ENCODE measurements around the gene SENP5. TPM values are rescaled to one million over a fixed set of nuclear protein-coding genes. Genes with fewer than 3 reads are reported as not detected.

The SENP5 gene
- total RNA-seq, 1 donor from 2014 or later, result 38.1 TPM

DNA sequence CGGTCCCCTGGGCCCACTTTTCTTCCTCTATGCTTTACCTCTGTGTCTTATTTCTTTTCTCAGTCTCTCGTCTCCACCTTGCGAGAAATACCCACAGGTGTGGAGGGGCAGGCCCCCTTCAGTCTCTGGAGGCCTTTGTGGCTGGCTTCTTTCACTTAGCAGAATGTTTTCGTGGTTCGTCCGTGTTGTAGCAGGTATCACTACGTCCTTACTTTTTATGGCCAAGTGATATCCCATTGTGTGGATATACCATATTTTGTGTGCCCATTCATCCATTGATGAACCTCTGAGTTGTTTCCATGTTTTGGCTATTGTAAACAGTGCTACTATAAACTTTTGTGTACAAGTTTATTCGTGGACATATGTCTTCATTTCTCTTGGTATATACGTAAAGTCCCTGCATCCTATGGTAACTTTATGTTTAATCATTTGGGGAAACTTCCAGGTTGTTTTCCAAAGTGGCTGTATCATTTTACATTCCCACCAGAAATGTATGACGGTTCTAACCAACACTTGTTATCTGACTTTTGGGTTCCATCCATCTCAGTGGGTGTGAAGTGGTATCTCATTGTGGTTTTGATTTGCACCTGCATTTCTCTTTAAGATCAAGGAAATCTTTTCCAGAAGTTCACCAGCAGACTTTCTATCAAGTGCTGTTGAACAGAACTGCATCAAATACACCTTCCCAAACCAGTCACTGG lies 95.4 kb downstream of the SENP5 start:
- no peaks in the 10 kb centered on the region for H3K9me3 Mint-ChIP-seq (ENCODE audit: unreplicated experiment)
- no peak overlapping the region for H3K4me3 Mint-ChIP-seq (ENCODE audit: unreplicated experiment)
- H3K4me1 Mint-ChIP-seq (ENCODE audit: unreplicated experiment), result peaks cover 13% of the 10 kb centered on the region
- peaks cover 10% of the 10 kb centered on the region for H3K36me3 Mint-ChIP-seq (ENCODE audit: low read depth, unreplicated experiment)
- TF ChIP-seq, protein P1, sequence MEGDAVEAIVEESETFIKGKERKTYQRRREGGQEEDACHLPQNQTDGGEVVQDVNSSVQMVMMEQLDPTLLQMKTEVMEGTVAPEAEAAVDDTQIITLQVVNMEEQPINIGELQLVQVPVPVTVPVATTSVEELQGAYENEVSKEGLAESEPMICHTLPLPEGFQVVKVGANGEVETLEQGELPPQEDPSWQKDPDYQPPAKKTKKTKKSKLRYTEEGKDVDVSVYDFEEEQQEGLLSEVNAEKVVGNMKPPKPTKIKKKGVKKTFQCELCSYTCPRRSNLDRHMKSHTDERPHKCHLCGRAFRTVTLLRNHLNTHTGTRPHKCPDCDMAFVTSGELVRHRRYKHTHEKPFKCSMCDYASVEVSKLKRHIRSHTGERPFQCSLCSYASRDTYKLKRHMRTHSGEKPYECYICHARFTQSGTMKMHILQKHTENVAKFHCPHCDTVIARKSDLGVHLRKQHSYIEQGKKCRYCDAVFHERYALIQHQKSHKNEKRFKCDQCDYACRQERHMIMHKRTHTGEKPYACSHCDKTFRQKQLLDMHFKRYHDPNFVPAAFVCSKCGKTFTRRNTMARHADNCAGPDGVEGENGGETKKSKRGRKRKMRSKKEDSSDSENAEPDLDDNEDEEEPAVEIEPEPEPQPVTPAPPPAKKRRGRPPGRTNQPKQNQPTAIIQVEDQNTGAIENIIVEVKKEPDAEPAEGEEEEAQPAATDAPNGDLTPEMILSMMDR (IDR thresholded peaks at IDR 0.05; ENCODE audit: unreplicated experiment), result no peak
- no peak overlapping the region for H3K27ac Mint-ChIP-seq (ENCODE audit: unreplicated experiment)
- H3K27me3 Mint-ChIP-seq (ENCODE audit: unreplicated experiment), result peaks cover 12% of the 10 kb centered on the region
- no peak for DNase-seq (ENCODE audit: low spot score)

DNA sequence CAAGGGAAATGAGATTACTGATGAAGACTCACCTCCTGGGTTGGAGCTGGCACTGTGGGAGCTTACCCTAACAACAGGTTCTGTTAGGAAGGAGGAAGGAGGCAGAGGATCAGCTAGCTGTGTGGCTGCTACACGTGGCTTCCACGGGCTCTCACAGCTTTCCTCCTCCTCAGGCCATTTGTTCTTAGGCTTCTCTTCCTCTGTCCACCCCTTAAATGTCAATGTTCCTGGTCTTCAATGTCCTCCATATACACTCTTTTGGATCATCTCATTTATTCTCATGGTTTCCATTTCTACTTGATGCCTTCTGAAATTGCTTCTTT lies 95.9 kb downstream of the SENP5 start:
- TF ChIP-seq, protein P1 (IDR thresholded peaks at IDR 0.05; ENCODE audit: unreplicated experiment), result no peak
- Mint-ChIP-seq H3K4me1 (ENCODE audit: unreplicated experiment) (peaks cover 13% of the 10 kb centered on the region), H3K27me3 (ENCODE audit: unreplicated experiment) (peaks cover 13% of the 10 kb centered on the region), H3K36me3 (ENCODE audit: low read depth, unreplicated experiment) (peaks cover 10% of the 10 kb centered on the region), H3K27ac (ENCODE audit: unreplicated experiment) (no peak overlapping the region), H3K9me3 (ENCODE audit: unreplicated experiment) (no peaks in the 10 kb centered on the region), H3K4me3 (ENCODE audit: unreplicated experiment) (no peak overlapping the region)
- DNase-seq (ENCODE audit: low spot score), result no peak

DNA sequence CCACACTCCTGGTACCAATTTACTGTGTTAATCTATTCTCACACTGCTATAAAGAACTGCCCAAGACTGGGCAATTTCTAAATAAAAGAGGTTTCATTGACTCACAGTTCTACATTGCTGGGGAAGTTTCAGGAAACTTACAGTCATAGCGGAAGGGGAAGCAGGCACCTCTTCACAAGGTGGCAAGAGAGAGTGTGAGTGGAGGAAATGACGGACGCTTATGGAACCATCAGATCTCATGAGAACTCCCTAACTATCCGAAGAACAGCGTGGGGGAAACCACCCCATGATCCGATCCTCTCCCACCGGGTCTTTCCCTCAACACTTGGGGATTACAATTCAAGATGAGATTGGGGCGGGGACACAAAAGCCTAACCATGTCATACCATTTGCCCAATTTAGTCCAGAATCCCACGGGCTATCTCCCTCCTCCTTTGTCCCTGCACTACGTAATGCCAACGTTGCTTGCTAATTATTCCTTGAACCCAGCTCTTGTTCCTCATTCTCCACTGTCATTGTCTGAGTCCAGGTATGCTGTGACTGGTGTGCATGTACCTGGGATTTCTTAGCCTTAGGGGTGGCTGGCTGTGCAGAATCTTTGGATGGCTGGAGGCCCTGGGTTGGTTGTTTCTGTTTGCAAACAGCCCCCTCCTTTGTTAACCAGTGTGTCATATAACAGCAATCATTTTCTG lies 97.5 kb downstream of the SENP5 start:
- peaks cover 13% of the 10 kb centered on the region for H3K36me3 Mint-ChIP-seq (ENCODE audit: low read depth, unreplicated experiment)
- peaks cover 7% of the 10 kb centered on the region for H3K4me1 Mint-ChIP-seq (ENCODE audit: unreplicated experiment)
- no peak overlapping the region for H3K4me3 Mint-ChIP-seq (ENCODE audit: unreplicated experiment)
- TF ChIP-seq, protein P1 (IDR thresholded peaks at IDR 0.05; ENCODE audit: unreplicated experiment), result no peak
- no peaks in the 10 kb centered on the region for H3K9me3 Mint-ChIP-seq (ENCODE audit: unreplicated experiment)
- DNase-seq (ENCODE audit: low spot score), result no peak
- no peak overlapping the region for H3K27ac Mint-ChIP-seq (ENCODE audit: unreplicated experiment)
- peaks cover 17% of the 10 kb centered on the region for H3K27me3 Mint-ChIP-seq (ENCODE audit: unreplicated experiment)

DNA sequence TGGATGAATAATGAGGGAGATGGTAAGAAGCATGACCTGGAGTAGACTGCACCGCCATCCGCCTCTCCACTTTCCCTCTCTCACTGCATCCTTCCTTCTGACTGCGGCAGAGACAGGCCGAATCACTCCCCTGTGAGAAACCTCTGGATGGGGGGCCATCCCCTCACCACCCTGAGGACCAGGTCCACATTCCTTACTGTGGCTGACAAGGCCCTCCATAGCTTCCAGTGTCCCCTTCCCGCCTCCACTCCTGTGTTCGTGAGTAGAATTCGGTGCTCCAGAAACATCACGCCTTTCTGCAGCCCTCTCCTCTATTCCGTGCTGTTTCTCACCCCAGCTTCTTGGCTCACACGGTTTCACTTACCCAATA lies 98.1 kb downstream of the SENP5 start:
- peaks cover 10% of the 10 kb centered on the region for H3K4me1 Mint-ChIP-seq (ENCODE audit: unreplicated experiment)
- peaks cover 19% of the 10 kb centered on the region for H3K36me3 Mint-ChIP-seq (ENCODE audit: low read depth, unreplicated experiment)
- H3K27me3 Mint-ChIP-seq (ENCODE audit: unreplicated experiment), result peaks cover 22% of the 10 kb centered on the region
- no peaks in the 10 kb centered on the region for H3K9me3 Mint-ChIP-seq (ENCODE audit: unreplicated experiment)
- H3K27ac Mint-ChIP-seq (ENCODE audit: unreplicated experiment), result no peak overlapping the region
- no peak overlapping the region for H3K4me3 Mint-ChIP-seq (ENCODE audit: unreplicated experiment)
- TF ChIP-seq, protein P1 (IDR thresholded peaks at IDR 0.05; ENCODE audit: unreplicated experiment), result no peak
- DNase-seq (ENCODE audit: low spot score), result no peak

All from endothelial cell (in vitro differentiated cells).